GM18870 (cell line): ENCODE measurements around the gene S1PR3.

Experiments used
- ATAC-seq: cut with Tn5 transposase; IDR thresholded peaks from one replicate; pipeline ENCODE4 v1.9.1; 2021; ENCODE audit warnings: moderate library complexity; ENCODE audit not compliant: unreplicated experiment

S1PR3 gene

GRCh38 chr9:89029788-89030187 lies 38.5 kb downstream of the S1PR3 start:
- ATAC-seq, result no peak

- no peak for ATAC-seq
Measured at GRCh38 chr9:89032173-89032572, 40.9 kb downstream of the S1PR3 start.

GRCh38 chr9:89032661-89033060 lies 41.4 kb downstream of the S1PR3 start:
- ATAC-seq, result no peak

GRCh38 chr9:89036383-89036782 lies 45.1 kb downstream of the S1PR3 start:
- ATAC-seq, result no peak

GRCh38 chr9:89036891-89037290 lies 45.6 kb downstream of the S1PR3 start:
- ATAC-seq, result no peak

- no peak for ATAC-seq
Measured at GRCh38 chr9:89037346-89037745, 46.1 kb downstream of the S1PR3 start.

GRCh38 chr9:89037891-89038290 lies 46.6 kb downstream of the S1PR3 start:
- ATAC-seq, result no peak

- ATAC-seq, result no peak
Measured at GRCh38 chr9:89038382-89039103, 47.3 kb downstream of the S1PR3 start.

GRCh38 chr9:89039104-89039465 lies 47.8 kb downstream of the S1PR3 start:
- ATAC-seq, result no peak

- ATAC-seq, result no peak
Measured at GRCh38 chr9:89039664-89040063, 48.4 kb downstream of the S1PR3 start.

GRCh38 chr9:89042984-89043383 lies 51.7 kb downstream of the S1PR3 start:
- ATAC-seq, result no peak

- ATAC-seq, result no peak
Measured at GRCh38 chr9:89044104-89044503, 52.8 kb downstream of the S1PR3 start.

GRCh38 chr9:89044881-89045280 lies 53.6 kb downstream of the S1PR3 start:
- ATAC-seq, result no peak

GRCh38 chr9:89046832-89047231 lies 55.6 kb downstream of the S1PR3 start:
- no peak for ATAC-seq

GRCh38 chr9:89047667-89048066 lies 56.4 kb downstream of the S1PR3 start:
- ATAC-seq, result no peak

- no peak for ATAC-seq
Measured at GRCh38 chr9:89048616-89049015, 57.3 kb downstream of the S1PR3 start.

- no peak for ATAC-seq
Measured at GRCh38 chr9:89049646-89050045, 58.4 kb downstream of the S1PR3 start.

- ATAC-seq, result no peak
Measured at GRCh38 chr9:89051421-89052025, 60.3 kb downstream of the S1PR3 start.

- ATAC-seq, result no peak
Measured at GRCh38 chr9:89052470-89053097, 61.3 kb downstream of the S1PR3 start.

- ATAC-seq, result no peak
Measured at GRCh38 chr9:89053301-89053700, 62.0 kb downstream of the S1PR3 start.
